ENCODE measurements around the gene RBM27.
"Not testable (repeated sequence)": the region's sequence is repeated elsewhere in the genome, so short reads cannot be mapped to it uniquely, and the experiment has no call there.

RBM27 gene

GRCh38 chr5:146203011-146203871, at the start of gene RBM27:
Gene RBM27 (plus strand): TSS chr5:146203605. CDS start chr5:146203766, 161 bp downstream.
- TF ChIP-seq ZFX (IDR thresholded peaks at IDR 0.05): peak; percentile 88
- no peak for TF ChIP-seq CTCF (conservative IDR thresholded peaks at IDR 0.05)
- peak within 1 kb of the TSS; percentile 85 for H3K27ac ChIP-seq

- no peak overlapping the region for H3K27ac ChIP-seq
- TF ChIP-seq ZFX (IDR thresholded peaks at IDR 0.05) (no peak), CTCF (conservative IDR thresholded peaks at IDR 0.05) (no peak)
Observed at GRCh38 chr5:146158255-146158654, 45.1 kb upstream of the RBM27 start.

GRCh38 chr5:146164382-146164781, 39.0 kb upstream of the RBM27 start:
- H3K27ac ChIP-seq: no peak overlapping the region
- TF ChIP-seq ZFX (IDR thresholded peaks at IDR 0.05): no peak
- no peak for TF ChIP-seq CTCF (conservative IDR thresholded peaks at IDR 0.05)

- TF ChIP-seq ZFX (IDR thresholded peaks at IDR 0.05): no peak
- TF ChIP-seq CTCF (conservative IDR thresholded peaks at IDR 0.05): no peak
- no peak overlapping the region for H3K27ac ChIP-seq
Observed at GRCh38 chr5:146165460-146165859, 37.9 kb upstream of the RBM27 start.

- H3K27ac ChIP-seq: no peak overlapping the region
- no peak for TF ChIP-seq CTCF (conservative IDR thresholded peaks at IDR 0.05)
- TF ChIP-seq ZFX (IDR thresholded peaks at IDR 0.05): no peak
Observed at GRCh38 chr5:146165903-146166302, 37.5 kb upstream of the RBM27 start.

- no peak overlapping the region for H3K27ac ChIP-seq
- TF ChIP-seq CTCF (conservative IDR thresholded peaks at IDR 0.05): no peak
- TF ChIP-seq ZFX (IDR thresholded peaks at IDR 0.05): no peak
Observed at GRCh38 chr5:146169076-146169475, 34.3 kb upstream of the RBM27 start.

GRCh38 chr5:146173049-146173448, 30.4 kb upstream of the RBM27 start:
- not testable (repeated sequence) for H3K27ac ChIP-seq

GRCh38 chr5:146173597-146173996, 29.8 kb upstream of the RBM27 start:
- TF ChIP-seq CTCF (conservative IDR thresholded peaks at IDR 0.05) (no peak), ZFX (IDR thresholded peaks at IDR 0.05) (no peak)
- no peak overlapping the region for H3K27ac ChIP-seq
